Mucosa of descending colon (tissue), 3 donors: Measurements from ENCODE around the gene OSBPL2. TPM values are rescaled to one million over a fixed set of nuclear protein-coding genes. Genes with fewer than 3 reads are reported as not detected.

ENCODE experiments used
- ATAC-seq: fragments of 200-7000 bp; cut with Tn5 transposase; one replicate; pipeline ENCODE4 v1.9.1; 2020; ENCODE audit warnings: mild to moderate bottlenecking, moderate library complexity
- DNase-seq, 3 donors: peaks; one replicate each; pipeline ENCODE4 v3.0.0-alpha.2; 2020
- H3K36me3 ChIP-seq: fragments of 200-600 bp; one replicate; pipeline ENCODE4 v1.8.0; 2021; ENCODE audit warnings: low read depth, mild to moderate bottlenecking
- H3K4me1 ChIP-seq: fragments of 200-600 bp; one replicate; pipeline ENCODE4 v1.8.0; 2021; ENCODE audit warnings: low read depth, mild to moderate bottlenecking
- H3K4me3 ChIP-seq: fragments of 200-600 bp; one replicate; pipeline ENCODE4 v1.8.0; 2021; ENCODE audit warnings: mild to moderate bottlenecking
- H3K9me3 ChIP-seq: fragments of 200-600 bp; one replicate; pipeline ENCODE4 v1.8.0; 2021; ENCODE audit warnings: mild to moderate bottlenecking
- intact Hi-C, 2 donors: fragments of 100-400 bp; cut with DNase I in 1 of 2; cut with micrococcal nuclease in 1 of 2; formaldehyde crosslinking; loops; one replicate each; pipeline versions ENCODE4 v1.11.0 to v1.11.1; 2022; cut with DNase I, micrococcal nuclease
- total RNA-seq, 3 donors: library from RNA; stranded (reverse); fragmentation: NEBNext Ultra II Directional in 2 of 3; extraction: Animal tissue kit (Norgen Biotek cat#: 25700) in 2 of 3; gene quantifications; one replicate each; pipeline versions ENCODE4 v1.2.1 to v1.2.4, GENCODE V29; 2021 to 2023
- TF ChIP-seq, protein P1 (sequence below): fragments of 200-600 bp; IDR thresholded peaks from one replicate; pipeline ENCODE4 v1.8.0; 2022; ENCODE audit warnings: antibody characterized with exemption, mild to moderate bottlenecking
- donor health status: DM: no; HTN: no; CAD: no; lungs with moderate emphysema.
- donor health status: DM: no; HTN: no; CAD: no.
- donor health status: DM: no; HTN: yes; CAD: no.

The OSBPL2 gene
- total RNA-seq, 3 donors from 2014 or later: 87.0 to 111 (median 91.6) TPM

GRCh38 chr20:62193079-62194025 lies 45.0 kb upstream of the OSBPL2 start:
- DNase-seq (peak in 1 of 3 donors; percentile 27), ATAC-seq (no peak)
- no peaks in the 10 kb centered on the region for H3K36me3 ChIP-seq
- intact Hi-C loops: no loop called here
- no peaks in the 10 kb centered on the region for H3K9me3 ChIP-seq
- no peaks in the 10 kb centered on the region for H3K4me1 ChIP-seq
- TF ChIP-seq, protein P1, sequence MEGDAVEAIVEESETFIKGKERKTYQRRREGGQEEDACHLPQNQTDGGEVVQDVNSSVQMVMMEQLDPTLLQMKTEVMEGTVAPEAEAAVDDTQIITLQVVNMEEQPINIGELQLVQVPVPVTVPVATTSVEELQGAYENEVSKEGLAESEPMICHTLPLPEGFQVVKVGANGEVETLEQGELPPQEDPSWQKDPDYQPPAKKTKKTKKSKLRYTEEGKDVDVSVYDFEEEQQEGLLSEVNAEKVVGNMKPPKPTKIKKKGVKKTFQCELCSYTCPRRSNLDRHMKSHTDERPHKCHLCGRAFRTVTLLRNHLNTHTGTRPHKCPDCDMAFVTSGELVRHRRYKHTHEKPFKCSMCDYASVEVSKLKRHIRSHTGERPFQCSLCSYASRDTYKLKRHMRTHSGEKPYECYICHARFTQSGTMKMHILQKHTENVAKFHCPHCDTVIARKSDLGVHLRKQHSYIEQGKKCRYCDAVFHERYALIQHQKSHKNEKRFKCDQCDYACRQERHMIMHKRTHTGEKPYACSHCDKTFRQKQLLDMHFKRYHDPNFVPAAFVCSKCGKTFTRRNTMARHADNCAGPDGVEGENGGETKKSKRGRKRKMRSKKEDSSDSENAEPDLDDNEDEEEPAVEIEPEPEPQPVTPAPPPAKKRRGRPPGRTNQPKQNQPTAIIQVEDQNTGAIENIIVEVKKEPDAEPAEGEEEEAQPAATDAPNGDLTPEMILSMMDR: no peak
- H3K4me3 ChIP-seq: no peak overlapping the region

DNA sequence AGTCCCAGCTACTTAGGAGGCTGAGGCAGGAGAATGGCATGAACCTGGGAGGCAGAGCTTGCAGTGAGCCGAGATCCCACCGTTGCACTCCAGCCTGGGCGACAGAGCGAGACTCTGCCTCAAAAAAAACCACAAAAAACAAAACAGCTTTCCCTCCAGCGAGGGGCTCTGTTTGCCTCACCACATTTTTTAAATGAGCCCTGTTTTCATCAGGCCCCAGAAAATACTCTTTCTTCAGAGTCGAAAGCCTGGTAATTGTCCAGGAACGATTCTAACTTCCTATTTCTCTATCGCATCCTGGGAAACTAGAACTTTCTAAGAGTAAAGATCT lies 43.3 kb upstream of the OSBPL2 start:
- Histone ChIP-seq H3K9me3 (no peaks in the 10 kb centered on the region), H3K36me3 (no peaks in the 10 kb centered on the region), H3K4me1 (no peaks in the 10 kb centered on the region), H3K4me3 (no peak overlapping the region)
- intact Hi-C loops: no loop called here
- TF ChIP-seq, protein P1: no peak
- no peak for DNase-seq
- no peak for ATAC-seq

- H3K4me3 ChIP-seq: no peak overlapping the region
- TF ChIP-seq, protein P1: no peak
- peak in 1 of 3 donors; percentile 23 for DNase-seq
- no peaks in the 10 kb centered on the region for H3K4me1 ChIP-seq
- ATAC-seq: no peak
- H3K36me3 ChIP-seq: no peaks in the 10 kb centered on the region
- intact Hi-C loops: no loop called here
- H3K9me3 ChIP-seq: no peaks in the 10 kb centered on the region
These were observed 42.6 kb upstream of the OSBPL2 start for GRCh38 chr20:62195736-62196135.

GRCh38 chr20:62196286-62196685 lies 42.0 kb upstream of the OSBPL2 start:
- Histone ChIP-seq H3K36me3 (no peaks in the 10 kb centered on the region), H3K4me1 (no peaks in the 10 kb centered on the region), H3K9me3 (no peaks in the 10 kb centered on the region), H3K4me3 (no peak overlapping the region)
- intact Hi-C loops: no loop called here
- TF ChIP-seq, protein P1: no peak
- ATAC-seq: no peak
- DNase-seq: peak in 1 of 3 donors; percentile 2

DNA sequence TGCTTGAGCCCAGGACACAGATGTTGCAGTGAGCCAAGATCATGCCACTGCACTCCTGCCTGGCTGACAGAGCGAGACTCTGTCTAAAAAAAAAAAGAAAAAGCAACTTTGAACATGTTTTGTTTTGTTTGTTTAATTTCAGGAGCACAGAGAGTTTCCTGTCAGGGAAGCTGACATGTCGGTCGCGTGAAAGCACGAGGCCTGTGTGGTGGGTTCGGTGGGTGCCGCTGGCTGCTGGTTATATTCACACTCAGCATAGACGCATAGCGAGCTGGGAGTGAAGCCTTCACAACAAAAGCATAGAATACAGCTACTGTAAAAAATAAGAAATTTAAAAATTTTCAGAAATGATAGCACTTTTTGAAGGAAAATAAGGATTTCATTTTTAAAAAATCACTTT lies 41.0 kb upstream of the OSBPL2 start:
- no peaks in the 10 kb centered on the region for H3K36me3 ChIP-seq
- no peak for ATAC-seq

More for the DNA sequence above, 41.0 kb upstream of the OSBPL2 start:
- H3K4me1 ChIP-seq: no peaks in the 10 kb centered on the region
- TF ChIP-seq, protein P1: no peak
- intact Hi-C loops: no loop called here
- H3K9me3 ChIP-seq: no peaks in the 10 kb centered on the region
- no peak overlapping the region for H3K4me3 ChIP-seq
- peak in 1 of 3 donors; percentile 14 for DNase-seq
